HG03342 (cell line): ENCODE measurements around the gene CAVIN2.

Experiments
- ATAC-seq: cut with Tn5 transposase; IDR thresholded peaks from one replicate; pipeline ENCODE4 v1.9.1; 2021; ENCODE audit warnings: mild to moderate bottlenecking, moderate library complexity; ENCODE audit not compliant: unreplicated experiment

Gene CAVIN2

GRCh38 chr2:191846515-191847476 is at the start of gene CAVIN2:
CAVIN2 (minus strand) TSS chr2:191847088; CDS start chr2:191846925, 163 bp downstream.
- no peak for ATAC-seq

- ATAC-seq: no peak
Observed at GRCh38 chr2:191895743-191896142, 48.9 kb upstream of the CAVIN2 start.

- ATAC-seq: no peak
Observed at GRCh38 chr2:191895195-191895594, 48.3 kb upstream of the CAVIN2 start.

GRCh38 chr2:191894681-191895147 is 47.8 kb upstream of the CAVIN2 start:
- ATAC-seq: no peak

- no peak for ATAC-seq
Observed at GRCh38 chr2:191892391-191892790, 45.5 kb upstream of the CAVIN2 start.

GRCh38 chr2:191891656-191892055 is 44.8 kb upstream of the CAVIN2 start:
- ATAC-seq: no peak

- ATAC-seq: no peak
Observed at GRCh38 chr2:191889931-191890330, 43.0 kb upstream of the CAVIN2 start.

GRCh38 chr2:191888400-191889166 is 41.7 kb upstream of the CAVIN2 start:
- no peak for ATAC-seq

- no peak for ATAC-seq
Observed at GRCh38 chr2:191885650-191886049, 38.8 kb upstream of the CAVIN2 start.

GRCh38 chr2:191885098-191885497 is 38.2 kb upstream of the CAVIN2 start:
- no peak for ATAC-seq

- ATAC-seq: no peak
Observed at GRCh38 chr2:191881982-191882816, 35.3 kb upstream of the CAVIN2 start.

GRCh38 chr2:191878548-191879279 is 31.8 kb upstream of the CAVIN2 start:
- no peak for ATAC-seq

- no peak for ATAC-seq
Observed at GRCh38 chr2:191877875-191878274, 31.0 kb upstream of the CAVIN2 start.

GRCh38 chr2:191875859-191876258 is 29.0 kb upstream of the CAVIN2 start:
- ATAC-seq: no peak

- no peak for ATAC-seq
Observed at GRCh38 chr2:191870744-191871143, 23.9 kb upstream of the CAVIN2 start.

- no peak for ATAC-seq
Observed at GRCh38 chr2:191869781-191870180, 22.9 kb upstream of the CAVIN2 start.

GRCh38 chr2:191869178-191869577 is 22.3 kb upstream of the CAVIN2 start:
- ATAC-seq: no peak

GRCh38 chr2:191867507-191867847 is 20.6 kb upstream of the CAVIN2 start:
- ATAC-seq: no peak

- no peak for ATAC-seq
Observed at GRCh38 chr2:191866675-191867506, 20.0 kb upstream of the CAVIN2 start.
